GM12872 (cell line): ENCODE data around the gene DCTN3.
A peak's percentile ranks its signal among the peaks of the same experiment; 100 is the strongest.

ENCODE experiments used
- CTCF ChIP-seq: IDR thresholded peaks from 3 replicates; pipeline ENCODE4 v1.5.1; 2011; ENCODE audit warnings: low read depth, mild to moderate bottlenecking, low read length, moderate library complexity; ENCODE audit not compliant: insufficient read depth

The DCTN3 gene

GRCh38 chr9:34611251-34611810 lies 9.0 kb downstream of the DCTN3 start:
- TF ChIP-seq CTCF = 0 out of 3 replicates have a peak, but pooled peaks have one; percentile 1

DNA sequence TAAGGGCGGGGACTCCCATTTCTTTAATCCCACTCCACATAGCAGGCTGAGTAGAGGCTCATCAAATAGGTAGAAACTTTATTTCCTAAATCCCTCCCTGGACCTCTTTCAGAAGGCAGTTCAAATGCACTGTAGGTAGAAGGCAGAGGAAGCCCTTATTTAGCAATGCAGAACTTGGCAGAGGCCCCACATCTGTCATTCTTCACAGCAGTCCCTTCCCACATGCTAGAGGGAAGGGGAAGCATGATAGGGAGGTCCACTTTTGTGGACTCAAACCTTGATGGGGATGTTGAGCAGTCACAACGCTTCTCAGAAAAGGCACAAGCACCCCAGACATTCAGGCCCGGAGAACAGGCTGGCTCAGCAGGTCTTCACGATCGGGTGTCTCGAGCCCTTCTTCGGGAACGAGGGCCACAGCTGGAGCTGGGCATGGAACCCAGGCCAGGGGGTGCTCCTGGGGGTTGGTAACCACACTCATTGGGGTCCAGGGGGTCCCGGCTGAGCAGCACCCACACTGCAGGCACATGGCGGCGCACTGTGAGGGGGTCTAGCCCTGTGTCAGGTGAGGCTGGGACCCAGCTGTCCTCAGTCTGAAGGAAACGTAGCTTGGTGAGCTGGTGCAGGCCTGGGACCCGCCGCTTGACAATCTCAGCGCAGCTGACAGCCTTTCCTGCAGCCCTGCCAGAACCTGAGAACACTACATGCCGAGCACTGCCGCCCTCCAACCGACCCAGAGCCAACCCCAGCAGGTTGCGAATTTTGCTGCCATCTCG lies 9.7 kb downstream of the DCTN3 start:
- no peak for TF ChIP-seq CTCF

GRCh38 chr9:34607331-34607730 lies 13.0 kb downstream of the DCTN3 start:
- TF ChIP-seq CTCF = no peak

GRCh38 chr9:34606905-34607304 lies 13.4 kb downstream of the DCTN3 start:
- no peak for TF ChIP-seq CTCF

DNA sequence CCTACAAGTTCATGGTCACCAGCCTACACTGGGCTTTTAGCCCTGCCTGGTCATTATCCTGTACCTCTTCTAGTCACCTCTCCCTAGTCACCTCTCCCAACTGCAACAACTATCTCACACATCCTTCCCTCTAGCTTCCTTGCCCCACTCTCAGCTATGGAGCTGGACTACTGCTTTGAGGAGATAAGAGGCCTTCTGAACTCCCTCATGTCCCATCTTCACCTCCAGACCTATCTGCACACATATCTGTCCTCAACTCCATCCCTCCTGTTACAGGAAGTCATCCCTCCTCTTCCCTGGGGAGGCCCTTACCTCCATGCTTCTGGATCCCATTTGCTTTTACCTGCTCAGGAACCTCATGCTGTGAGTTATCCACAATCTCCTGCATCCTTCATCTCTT lies 14.1 kb downstream of the DCTN3 start:
- TF ChIP-seq CTCF = no peak

- TF ChIP-seq CTCF = peak; percentile 93
These were observed 16.6 kb downstream of the DCTN3 start for GRCh38 chr9:34603610-34604231.

DNA sequence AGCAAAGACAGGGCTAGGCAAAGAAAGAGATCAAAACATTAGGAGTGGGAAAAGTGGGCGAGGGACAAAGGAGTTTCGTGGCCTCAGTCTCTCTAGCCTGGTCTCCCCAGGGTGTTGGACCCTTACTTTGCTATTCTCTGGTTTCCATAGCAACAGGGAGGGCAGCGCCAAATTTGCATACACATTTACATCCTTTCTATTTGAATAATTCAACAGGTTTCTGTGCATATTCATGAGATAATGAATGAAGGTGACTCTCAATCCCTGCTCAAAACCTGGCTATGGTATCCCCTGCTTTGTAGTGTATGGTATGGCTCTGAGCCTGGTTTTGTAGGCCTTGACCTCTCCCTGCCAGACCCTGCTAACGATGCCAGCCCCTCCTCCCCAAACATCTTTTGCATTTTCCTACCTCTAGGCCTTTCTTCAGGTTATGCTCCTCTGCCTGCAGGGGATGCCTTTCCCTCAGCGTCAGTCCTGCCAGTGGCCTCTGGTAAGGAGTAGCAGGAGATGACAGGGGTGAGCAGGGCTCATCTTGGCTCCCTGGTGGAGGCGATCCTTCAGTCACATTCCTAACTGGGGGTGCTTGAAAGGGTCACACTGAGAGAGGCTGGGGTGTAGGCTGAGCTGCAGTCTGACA lies 18.2 kb downstream of the DCTN3 start:
- TF ChIP-seq CTCF = no peak
